ENCODE measurements around the gene CAPN11. TPM values are rescaled to one million over a fixed set of nuclear protein-coding genes. Genes with fewer than 3 reads are reported as not detected.

Gene CAPN11
- total RNA-seq, 1 experiment from 2014 or later, result 0.28 TPM

DNA sequence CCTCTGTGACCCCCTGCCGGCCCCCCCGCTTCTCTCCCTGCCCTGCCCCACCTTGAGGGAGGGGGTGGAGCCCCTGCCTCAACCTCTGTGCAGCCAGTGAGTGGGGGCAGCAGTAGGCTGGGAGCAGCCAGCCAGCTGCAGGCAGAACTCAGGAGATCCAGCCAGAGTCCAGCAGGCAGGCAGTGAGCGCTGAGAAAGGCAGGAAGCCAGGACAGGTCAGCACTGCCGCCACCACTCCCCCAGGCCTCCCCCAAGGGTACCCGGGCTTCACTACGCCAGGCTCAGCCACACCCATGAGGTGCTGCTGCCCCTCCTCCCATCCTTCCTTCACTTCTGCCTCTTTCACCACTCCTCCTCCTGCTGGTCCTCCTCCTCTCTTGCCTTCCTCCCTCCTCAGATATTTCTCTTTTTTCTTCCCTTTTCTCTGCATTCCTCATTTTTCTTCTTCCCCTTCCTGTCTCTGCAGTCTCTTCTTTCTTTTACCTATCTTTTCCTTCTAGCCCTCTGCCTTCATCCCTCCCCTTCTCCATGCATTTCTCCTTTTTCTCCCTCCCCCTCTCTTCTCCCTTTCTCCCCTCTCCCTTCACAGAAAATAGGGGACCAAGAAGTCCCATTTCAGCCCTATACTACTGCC, 19.8 kb upstream of the CAPN11 start:
- Histone ChIP-seq H3K79me1 (ENCODE audit: insufficient read depth, low read depth, low read length, poor library complexity, severe bottlenecking) (no peaks in the 10 kb centered on the region), H2BK20ac (ENCODE audit: low read depth, low read length, poor library complexity, severe bottlenecking) (no peak overlapping the region), H4K5ac (ENCODE audit: insufficient read length, low read depth, low read length) (no peak overlapping the region), H2AK5ac (ENCODE audit: insufficient read length, low read length) (no peak overlapping the region), H2BK12ac (ENCODE audit: insufficient read length, low read depth, low read length) (no peak overlapping the region), H3K18ac (ENCODE audit: insufficient read length, low read depth, low read length) (no peak overlapping the region), H3K23ac (ENCODE audit: insufficient read length, low read depth, low read length) (no peak overlapping the region), H4K8ac (replicated peaks; ENCODE audit: insufficient read length, low read depth, low read length) (no peak overlapping the region), H3K79me2 (ENCODE audit: insufficient read depth, low read length) (no peaks in the 10 kb centered on the region), H3K14ac (ENCODE audit: insufficient read depth, low read length) (no peak overlapping the region; the same call in 1 of the 2 replicates), H4K91ac (ENCODE audit: insufficient read length, low read depth, low read length) (no peak overlapping the region), H3K4ac (ENCODE audit: low read depth, low read length) (no peak overlapping the region), H2AFZ (ENCODE audit: low read length) (no peak overlapping the region), H3T11ph (ENCODE audit: low read length) (no peak overlapping the region), H3K4me2 (ENCODE audit: insufficient read depth, insufficient read length, low read length) (no peak overlapping the region), H3K9me3 (ENCODE audit: control insufficient read depth, low read depth, low read length) (no peaks in the 10 kb centered on the region), H3K9ac (ENCODE audit: extremely low read depth, insufficient read length, low read length) (no peak overlapping the region), H4K20me1 (ENCODE audit: control insufficient read depth, insufficient read depth, insufficient read length) (no peaks in the 10 kb centered on the region), H2BK5ac (ENCODE audit: insufficient read length, low read length) (no peak overlapping the region), H3K56ac (ENCODE audit: insufficient read length, low read depth, low read length) (no peak overlapping the region), H3K27ac (ENCODE audit: insufficient read length, low read depth, low read length) (no peak overlapping the region), H2BK120ac (ENCODE audit: low read depth, low read length, poor library complexity, severe bottlenecking) (no peak overlapping the region), H2BK15ac (ENCODE audit: low read depth, low read length) (no peak overlapping the region), H3K23me2 (ENCODE audit: insufficient read length, low read depth, low read length, poor library complexity, severe bottlenecking) (no peaks in the 10 kb centered on the region), H3K4me1 (ENCODE audit: insufficient read depth, low read length) (no peaks in the 10 kb centered on the region), H3K27me3 (ENCODE audit: insufficient read depth, low read length) (no peaks in the 10 kb centered on the region)
- Mint-ChIP-seq H3K27ac (peak overlapping the region in 1 of 3 experiments; percentile 20; a peak in 2 of 7 replicates), H3K27me3 (ENCODE audit: low read depth) (no peaks in the 10 kb centered on the region), H3K9me3 (no peaks in the 10 kb centered on the region), H3K4me3 (no peak overlapping the region), H3K4me1 (peaks cover 8 to 35% of the 10 kb centered on the region in 2 experiments), H3K36me3 (ENCODE audit: insufficient read depth in 1 of 3, low read depth in 3 of 3) (peaks cover 34 to 67% (median 51%) of the 10 kb centered on the region in 3 experiments)
- WGBS (ENCODE audit: extremely low coverage, insufficient read length, low lambda C conversion rate), result no CpG with 5 or more reads among the region's 6 CpGs
- no peak for DNase-seq
- TF ChIP-seq, protein P1, sequence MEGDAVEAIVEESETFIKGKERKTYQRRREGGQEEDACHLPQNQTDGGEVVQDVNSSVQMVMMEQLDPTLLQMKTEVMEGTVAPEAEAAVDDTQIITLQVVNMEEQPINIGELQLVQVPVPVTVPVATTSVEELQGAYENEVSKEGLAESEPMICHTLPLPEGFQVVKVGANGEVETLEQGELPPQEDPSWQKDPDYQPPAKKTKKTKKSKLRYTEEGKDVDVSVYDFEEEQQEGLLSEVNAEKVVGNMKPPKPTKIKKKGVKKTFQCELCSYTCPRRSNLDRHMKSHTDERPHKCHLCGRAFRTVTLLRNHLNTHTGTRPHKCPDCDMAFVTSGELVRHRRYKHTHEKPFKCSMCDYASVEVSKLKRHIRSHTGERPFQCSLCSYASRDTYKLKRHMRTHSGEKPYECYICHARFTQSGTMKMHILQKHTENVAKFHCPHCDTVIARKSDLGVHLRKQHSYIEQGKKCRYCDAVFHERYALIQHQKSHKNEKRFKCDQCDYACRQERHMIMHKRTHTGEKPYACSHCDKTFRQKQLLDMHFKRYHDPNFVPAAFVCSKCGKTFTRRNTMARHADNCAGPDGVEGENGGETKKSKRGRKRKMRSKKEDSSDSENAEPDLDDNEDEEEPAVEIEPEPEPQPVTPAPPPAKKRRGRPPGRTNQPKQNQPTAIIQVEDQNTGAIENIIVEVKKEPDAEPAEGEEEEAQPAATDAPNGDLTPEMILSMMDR (conservative IDR thresholded peaks at IDR 0.05), result no peak

All from H9 (cell line).